Heart right ventricle (tissue), 16 donors: ENCODE data around the gene ZBTB39. TPM values are rescaled to one million over a fixed set of nuclear protein-coding genes. Genes with fewer than 3 reads are reported as not detected.

ENCODE experiments used
- ATAC-seq, 8 donors: fragments of 200-7000 bp; cut with Tn5 transposase; one replicate each; pipeline ENCODE4 v1.9.1; 2020; ENCODE audit warnings: mild to moderate bottlenecking in 8 of 8, moderate library complexity in 8 of 8, moderate number of reproducible peaks in 1 of 8
- DNase-seq, 2 donors: peaks; one replicate each; pipeline ENCODE4 v3.0.0-alpha.2; 2020
- H3K27ac ChIP-seq, 10 donors: fragments of 200-600 bp; sonication (generic) in 2 of 10; one replicate each; pipeline versions ENCODE4 v1.5.0 to v1.8.0; 2020 to 2022; ENCODE audit warnings: mild to moderate bottlenecking in 3 of 10
- H3K27me3 ChIP-seq, 7 donors: fragments of 200-600 bp; one replicate each; pipeline ENCODE4 v1.8.0; 2021 to 2022; ENCODE audit warnings: mild to moderate bottlenecking in 2 of 7
- H3K36me3 ChIP-seq, 9 donors: fragments of 200-600 bp; sonication (generic) in 1 of 9; one replicate each; pipeline versions ENCODE4 v1.5.0 to v1.8.0; 2020 to 2022; ENCODE audit warnings: mild to moderate bottlenecking in 2 of 9
- H3K4me1 ChIP-seq, 9 donors: fragments of 200-600 bp; sonication (generic) in 1 of 9; one replicate each; pipeline versions ENCODE4 v1.5.0 to v1.8.0; 2020 to 2022; ENCODE audit warnings: mild to moderate bottlenecking in 4 of 9
- H3K4me3 ChIP-seq, 10 donors: fragments of 200-600 bp; sonication (generic) in 2 of 10; one replicate each; pipeline versions ENCODE4 v1.5.0 to v1.8.0; 2020 to 2022; ENCODE audit warnings: mild to moderate bottlenecking in 7 of 10, moderate library complexity in 2 of 10
- H3K9me3 ChIP-seq, 11 donors: fragments of 200-600 bp in 10 of 11; sonication (generic) in 2 of 11; one replicate each; pipeline versions ENCODE4 v1.5.0 to v1.8.0; 2013 to 2022; ENCODE audit warnings: mild to moderate bottlenecking in 2 of 11, control low read depth in 1 of 11, moderate library complexity in 1 of 11
- CTCF ChIP-seq, 9 donors: fragments of 200-600 bp; sonication (generic) in 2 of 9; IDR thresholded peaks; one replicate each; pipeline versions ENCODE4 v1.5.0 to v1.8.0; 2021 to 2022; ENCODE audit warnings: antibody characterized with exemption in 9 of 9, mild to moderate bottlenecking in 5 of 9, moderate library complexity in 1 of 9
- WGBS, 2 donors: extraction: QIAGEN DNeasy Blood & Tissue Kit; methylation state at CpG; one replicate each; pipeline ENCODE4 v1.1.7; 2013; ENCODE audit warnings: inconsistent platforms in 1 of 2; 5-methylcytosine and 5-hydroxymethylcytosine counted together
- intact Hi-C, 10 donors: fragments of 100-400 bp; cut with DNase I; formaldehyde crosslinking; loops; one replicate each; pipeline versions ENCODE4 v1.11.1 to v1.14.2; 2022
- polyA plus RNA-seq, 2 donors: library from polyadenylated mRNA; stranded (reverse); fragments of 200-250 nt; gene quantifications; one replicate each; pipeline ENCODE4 v1.2.3, GENCODE V29; 2013
- total RNA-seq, 10 donors: library from RNA; stranded (reverse); fragmentation: NEBNext Ultra II Directional in 3 of 10; extraction: Animal tissue kit (Norgen Biotek cat#: 25700) in 3 of 10; gene quantifications; one replicate each; pipeline versions ENCODE4 v1.2.1 to v1.2.4, GENCODE V29; 2021 to 2023
- donor health status: Arrhythmogenic right ventricular cardiomyopathy.
- donor health status: ischemic (EF 13 %, LVEDD 7.1; RV severe dilation, severe dysfunction).
- donor health status: healthy with polysubstance abuse.
- donor health status: DM: no; HTN: yes; CAD: no.
- donor health status: DM: no; HTN: no; CAD: no.
- donor health status: ischemic (EF 25% LVEDD 6.9; RV normal size, moderate dysfunction).
- donor health status: ischemic (EF 25% LVEDD 5.7; RV mildly dilated, moderate dysfunction).
- donor health status: healthy.
- donor health status: DM: yes; HTN: yes; CAD: no.
- donor health status: Ischemic cardiomyopathy.
- donor health status: ischemic (EF 35%, LVEDD 5.7; RV mildly dilated, moderate dysfunction).
- donor health status: nonischemic (EF 11% LVEDD 7.7; RV severe dilation, severe dysfunction).
- donor health status: DM: yes; HTN: yes; CAD: no.
- donor health status: PGD.
- donor health status: ischemic (EF 29% LVEDD 5.4; RV normal size, mild dysfunction).
- donor health status: nonischemic (EF 23%, LVEDD 6.1; RV moderate dilation, normal function).

ZBTB39 gene
- total and polyA plus RNA-seq, 12 donors, result 1.2 to 4.3 (median 3.4) TPM

- Histone ChIP-seq H3K4me1 (peaks cover 0 to 5% (median 0%) of the 10 kb centered on the region in 9 donors), H3K9me3 (peaks cover 0 to 21% (median 6%) of the 10 kb centered on the region in 11 donors), H3K27me3 (no peaks in the 10 kb centered on the region), H3K36me3 (no peaks in the 10 kb centered on the region), H3K27ac (no peak overlapping the region), H3K4me3 (no peak overlapping the region)
- 80 to 81% methylated on average over 6 of the region's 6 CpGs for WGBS, 2 donors
- ATAC-seq, result no peak
- no peak for TF ChIP-seq CTCF (IDR thresholded peaks at IDR 0.05)
- intact Hi-C loops, result no loop called here
- no peak for DNase-seq
Observed at GRCh38 chr12:56954958-56955355, 51.4 kb downstream of the ZBTB39 start.

- Histone ChIP-seq H3K9me3 (peaks cover 0 to 16% (median 6%) of the 10 kb centered on the region in 11 donors), H3K27ac (no peak overlapping the region), H3K36me3 (no peaks in the 10 kb centered on the region), H3K4me1 (peaks cover 0 to 5% (median 0%) of the 10 kb centered on the region in 9 donors), H3K4me3 (no peak overlapping the region), H3K27me3 (no peaks in the 10 kb centered on the region)
- intact Hi-C loops, result no loop called here
- DNase-seq, result no peak
- 90 to 94% methylated on average over 6 of the region's 6 CpGs for WGBS, 2 donors
- ATAC-seq, result no peak
- no peak for TF ChIP-seq CTCF (IDR thresholded peaks at IDR 0.05)
Observed at GRCh38 chr12:56954057-56954957, 52.0 kb downstream of the ZBTB39 start.

DNA sequence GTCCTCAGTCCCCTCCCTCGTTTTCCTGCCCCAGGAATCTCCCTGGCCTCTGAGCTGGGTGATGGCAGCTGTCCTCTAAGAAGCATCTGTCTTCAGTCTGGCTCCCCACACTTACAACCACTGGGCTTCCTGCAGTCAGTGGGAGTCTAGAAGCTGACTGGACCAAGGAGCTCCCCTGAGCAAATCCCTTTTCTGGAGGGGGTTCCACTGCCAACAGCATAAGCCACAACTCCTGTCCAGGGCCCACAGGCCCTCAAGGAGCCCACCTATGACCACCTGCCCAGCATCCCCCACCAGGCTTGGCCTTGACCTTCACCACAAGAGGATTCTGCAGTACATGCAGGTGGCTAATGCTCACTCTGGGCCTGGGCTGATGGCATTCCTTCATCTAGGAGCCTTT lies 53.0 kb downstream of the ZBTB39 start:
- Histone ChIP-seq H3K36me3 (no peaks in the 10 kb centered on the region), H3K4me3 (no peak overlapping the region), H3K9me3 (peaks cover 0 to 7% (median 2%) of the 10 kb centered on the region in 11 donors), H3K27ac (no peak overlapping the region), H3K4me1 (peaks cover 0 to 5% (median 0%) of the 10 kb centered on the region in 9 donors), H3K27me3 (no peaks in the 10 kb centered on the region)
- 14 to 25% methylated on average over 1 of the region's 1 CpG for WGBS, 2 donors
- no peak for TF ChIP-seq CTCF (IDR thresholded peaks at IDR 0.05)
- intact Hi-C loops, result no loop called here
- ATAC-seq, result no peak
- no peak for DNase-seq

DNA sequence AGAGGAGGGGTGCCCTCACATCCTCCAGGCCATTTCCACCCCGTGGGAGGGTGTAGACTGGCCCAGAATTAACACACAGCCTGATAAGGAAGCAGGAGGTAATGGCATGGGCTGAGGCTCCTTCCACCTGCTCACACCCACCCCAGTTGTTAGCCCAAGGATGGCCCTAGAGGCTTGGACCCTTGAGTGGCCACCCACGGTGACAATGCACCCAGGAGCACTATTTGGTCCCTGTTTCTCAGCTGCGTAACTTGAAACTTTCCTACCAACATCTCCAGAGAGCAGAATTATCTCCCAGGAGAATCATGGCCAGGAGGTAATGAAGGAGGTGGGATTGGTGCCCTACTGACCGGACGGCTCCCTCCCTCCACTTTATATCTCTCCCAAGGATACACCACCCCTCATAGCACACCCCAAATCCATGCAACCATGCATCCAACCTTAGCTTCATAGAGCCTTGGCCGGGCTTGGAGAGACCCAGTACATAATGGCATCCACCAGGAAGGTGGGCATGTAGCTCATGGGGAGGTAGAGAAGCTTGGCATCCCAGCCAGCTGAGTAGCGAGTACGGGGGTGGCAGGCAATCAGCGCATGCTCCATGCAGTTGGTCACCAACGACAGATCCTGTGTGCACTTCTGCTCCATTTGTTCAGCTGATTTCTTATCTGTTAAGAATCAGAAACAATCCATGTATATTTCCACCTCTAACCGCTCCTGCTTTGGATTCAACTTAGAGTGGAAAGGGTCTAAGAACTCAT lies 54.6 kb downstream of the ZBTB39 start:
- intact Hi-C loops, result no loop called here
- 87 to 89% methylated on average over 11 of the region's 11 CpGs for WGBS, 2 donors
- H3K36me3 ChIP-seq, result no peaks in the 10 kb centered on the region
- H3K4me1 ChIP-seq, result peaks cover 0 to 5% (median 0%) of the 10 kb centered on the region in 9 donors
- ATAC-seq (no peak), DNase-seq (no peak)
- TF ChIP-seq CTCF (IDR thresholded peaks at IDR 0.05), result no peak
- H3K27me3 ChIP-seq, result no peaks in the 10 kb centered on the region
- no peak overlapping the region for H3K27ac ChIP-seq
- H3K9me3 ChIP-seq, result no peaks in the 10 kb centered on the region
- no peak overlapping the region for H3K4me3 ChIP-seq
